Parathyroid adenoma (tissue), 2 donors: ENCODE measurements around the gene CTDNEP1.
A peak's percentile ranks its signal among the peaks of the same experiment; 100 is the strongest.

Source experiments
- H2AFZ ChIP-seq: fragments of 300-600 bp; sonication (generic); one replicate; pipeline ENCODE4 v1.7.0; 2017; ENCODE audit warnings: antibody characterized with exemption, mild to moderate bottlenecking
- H3K27ac ChIP-seq: fragments of 300-600 bp; sonication (generic); one replicate; pipeline ENCODE4 v1.7.0; 2017
- H3K27me3 ChIP-seq: fragments of 300-600 bp; sonication (generic); one replicate; pipeline ENCODE4 v1.7.0; 2017; ENCODE audit warnings: low read length; ENCODE audit not compliant: control insufficient read depth, insufficient read depth
- H3K36me3 ChIP-seq: fragments of 300-600 bp; sonication (generic); one replicate; pipeline ENCODE4 v1.7.0; 2017; ENCODE audit warnings: low read length; ENCODE audit not compliant: control insufficient read depth, insufficient read depth
- H3K4me1 ChIP-seq: fragments of 300-600 bp; sonication (generic); one replicate; pipeline ENCODE4 v1.7.0; 2017; ENCODE audit warnings: control low read depth
- H3K4me2 ChIP-seq: fragments of 300-600 bp; sonication (generic); one replicate; pipeline ENCODE4 v1.7.0; 2017; ENCODE audit warnings: low read length
- H3K4me3 ChIP-seq: fragments of 300-600 bp; sonication (generic); one replicate; pipeline ENCODE4 v1.7.0; 2017; ENCODE audit warnings: low read depth, low read length
- H3K79me2 ChIP-seq: fragments of 300-600 bp; sonication (generic); one replicate; pipeline ENCODE4 v1.7.0; 2017; ENCODE audit warnings: control low read depth
- H3K9ac ChIP-seq: fragments of 300-600 bp; sonication (generic); one replicate; pipeline ENCODE4 v1.7.0; 2017; ENCODE audit warnings: mild to moderate bottlenecking
- H3K9me3 ChIP-seq: fragments of 300-600 bp; sonication (generic); one replicate; pipeline ENCODE4 v1.7.0; 2017; ENCODE audit warnings: low read length; ENCODE audit not compliant: control insufficient read depth
- CTCF ChIP-seq: fragments of 300-600 bp; sonication (generic); IDR thresholded peaks from one replicate; pipeline ENCODE4 v1.7.0; 2017; ENCODE audit warnings: antibody characterized with exemption, mild to moderate bottlenecking
- donor health status: primary hyperparathyroidism.

The CTDNEP1 gene

GRCh38 chr17:7219229-7219811 lies 32.2 kb downstream of the CTDNEP1 start:
- H3K4me2 ChIP-seq = peak overlapping the region; percentile 94
- H3K9ac ChIP-seq = peak overlapping the region; percentile 90
- peaks cover 63% of the 10 kb centered on the region for H3K4me1 ChIP-seq
- peak overlapping the region; percentile 98 for H3K27ac ChIP-seq
- H3K9me3 ChIP-seq = no peaks in the 10 kb centered on the region
- H2AFZ ChIP-seq = peak overlapping the region; percentile 91
- H3K79me2 ChIP-seq = peaks cover 6% of the 10 kb centered on the region
- no peaks in the 10 kb centered on the region for H3K36me3 ChIP-seq
- no peaks in the 10 kb centered on the region for H3K27me3 ChIP-seq
- H3K4me3 ChIP-seq = peak overlapping the region; percentile 95
- no peak for TF ChIP-seq CTCF

- no peak overlapping the region for H3K4me3 ChIP-seq
- no peak overlapping the region for H3K4me2 ChIP-seq
- peaks cover 6% of the 10 kb centered on the region for H3K79me2 ChIP-seq
- H3K27me3 ChIP-seq = no peaks in the 10 kb centered on the region
- TF ChIP-seq CTCF = no peak
- H3K9me3 ChIP-seq = no peaks in the 10 kb centered on the region
- peaks cover 60% of the 10 kb centered on the region for H3K4me1 ChIP-seq
- no peaks in the 10 kb centered on the region for H3K36me3 ChIP-seq
- no peak overlapping the region for H3K9ac ChIP-seq
- H2AFZ ChIP-seq = peak overlapping the region; percentile 91
- peak overlapping the region; percentile 98 for H3K27ac ChIP-seq
These were observed 32.8 kb downstream of the CTDNEP1 start for GRCh38 chr17:7218758-7219157.

GRCh38 chr17:7218166-7218565 lies 33.4 kb downstream of the CTDNEP1 start:
- peak overlapping the region; percentile 86 for H3K4me2 ChIP-seq
- H3K9ac ChIP-seq = no peak overlapping the region
- no peaks in the 10 kb centered on the region for H3K9me3 ChIP-seq
- peaks cover 56% of the 10 kb centered on the region for H3K4me1 ChIP-seq
- no peaks in the 10 kb centered on the region for H3K36me3 ChIP-seq
- no peaks in the 10 kb centered on the region for H3K27me3 ChIP-seq
- H3K27ac ChIP-seq = peak overlapping the region; percentile 98
- H2AFZ ChIP-seq = peak overlapping the region; percentile 91
- no peak for TF ChIP-seq CTCF
- H3K4me3 ChIP-seq = peak overlapping the region; percentile 42
- peaks cover 9% of the 10 kb centered on the region for H3K79me2 ChIP-seq

GRCh38 chr17:7217113-7217987 lies 34.2 kb downstream of the CTDNEP1 start:
- H3K4me3 ChIP-seq = peak overlapping the region; percentile 54
- peak overlapping the region; percentile 98 for H3K27ac ChIP-seq
- H3K4me1 ChIP-seq = peaks cover 48% of the 10 kb centered on the region
- no peaks in the 10 kb centered on the region for H3K27me3 ChIP-seq
- peak overlapping the region; percentile 91 for H2AFZ ChIP-seq
- H3K4me2 ChIP-seq = peak overlapping the region; percentile 89
- peaks cover 10% of the 10 kb centered on the region for H3K79me2 ChIP-seq
- TF ChIP-seq CTCF = no peak
- H3K9me3 ChIP-seq = no peaks in the 10 kb centered on the region
- peak overlapping the region; percentile 82 for H3K9ac ChIP-seq
- no peaks in the 10 kb centered on the region for H3K36me3 ChIP-seq
